ENCODE data around the gene CTBS.
"Not testable (repeated sequence)": the region's sequence is repeated elsewhere in the genome, so short reads cannot be mapped to it uniquely, and the experiment has no call there.

Gene CTBS

GRCh38 chr1:84573967-84574842, at the start of gene CTBS:
Gene CTBS, minus strand, starts transcription at chr1:84574440. Its CDS starts 25 bp downstream, at chr1:84574415.
- DNase-seq: peak; percentile 78 to 82

DNA sequence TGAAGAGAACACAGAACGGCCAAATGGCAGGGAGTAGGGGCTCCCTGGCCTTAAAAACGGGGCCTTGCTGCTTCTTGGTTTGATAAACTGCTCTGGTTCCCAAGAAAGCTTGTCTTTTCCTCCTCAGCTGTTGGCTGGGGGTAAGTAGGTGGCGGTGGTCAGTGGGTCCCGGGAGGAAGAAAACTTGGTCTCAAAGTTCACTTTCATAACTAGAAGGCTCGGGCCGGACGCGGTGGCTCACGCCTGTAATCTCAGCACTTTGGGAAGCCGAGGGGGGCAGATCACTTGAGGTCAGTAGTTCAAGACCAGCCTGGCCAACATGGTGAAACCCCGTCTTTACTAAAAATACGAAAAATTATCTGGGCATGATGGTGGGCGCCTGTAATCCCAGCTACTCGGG, 47.3 kb upstream of the CTBS start:
- no peak for DNase-seq

- DNase-seq: peak; percentile 30 to 36
Observed at GRCh38 chr1:84620720-84621313, 46.6 kb upstream of the CTBS start.

- no peak for DNase-seq
Observed at GRCh38 chr1:84619383-84620102, 45.3 kb upstream of the CTBS start.

- no peak for DNase-seq
Observed at GRCh38 chr1:84617349-84617748, 43.1 kb upstream of the CTBS start.

GRCh38 chr1:84615790-84616189, 41.5 kb upstream of the CTBS start:
- no peak for DNase-seq

DNA sequence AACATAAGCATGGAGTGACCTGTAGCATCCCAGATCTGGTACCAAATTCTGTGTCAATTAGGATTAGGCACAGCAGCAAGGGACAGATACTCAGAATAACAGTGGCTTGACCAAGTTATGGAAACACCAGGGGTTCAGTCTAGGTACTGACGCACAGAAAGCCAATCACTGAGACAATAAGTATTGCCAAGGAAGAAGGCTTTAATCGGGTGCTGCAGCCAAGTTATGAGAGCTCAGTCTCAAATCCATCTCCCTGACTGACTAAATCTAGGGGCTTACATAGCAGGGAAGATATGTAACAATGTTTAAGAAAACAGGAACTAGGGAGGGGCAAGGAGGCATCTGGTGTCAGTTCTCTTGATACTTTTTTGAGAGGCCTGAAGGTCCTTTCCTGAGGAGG, 39.6 kb upstream of the CTBS start:
- DNase-seq: no peak

GRCh38 chr1:84613026-84613425, 38.8 kb upstream of the CTBS start:
- no peak for DNase-seq

GRCh38 chr1:84611796-84612195, 37.6 kb upstream of the CTBS start:
- DNase-seq: no peak

DNA sequence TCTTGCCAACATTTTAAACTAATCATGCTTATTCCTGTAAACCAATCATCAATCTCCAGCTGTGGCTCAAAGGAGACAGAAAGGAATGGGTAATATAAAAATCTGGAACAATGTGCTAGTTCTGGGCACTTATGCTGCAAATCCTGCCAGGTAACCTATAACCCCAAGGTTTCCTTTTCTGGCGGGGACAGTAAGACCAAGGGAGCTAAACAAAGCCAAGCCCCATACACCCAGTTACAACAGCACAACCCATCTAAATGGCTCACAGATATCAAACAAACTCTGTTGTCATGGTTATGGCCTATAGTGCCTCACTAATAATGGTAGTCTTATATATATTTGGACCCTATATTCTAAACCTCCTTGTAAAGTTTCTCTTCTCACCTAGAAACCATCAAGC, 36.9 kb upstream of the CTBS start:
- DNase-seq: no peak

DNA sequence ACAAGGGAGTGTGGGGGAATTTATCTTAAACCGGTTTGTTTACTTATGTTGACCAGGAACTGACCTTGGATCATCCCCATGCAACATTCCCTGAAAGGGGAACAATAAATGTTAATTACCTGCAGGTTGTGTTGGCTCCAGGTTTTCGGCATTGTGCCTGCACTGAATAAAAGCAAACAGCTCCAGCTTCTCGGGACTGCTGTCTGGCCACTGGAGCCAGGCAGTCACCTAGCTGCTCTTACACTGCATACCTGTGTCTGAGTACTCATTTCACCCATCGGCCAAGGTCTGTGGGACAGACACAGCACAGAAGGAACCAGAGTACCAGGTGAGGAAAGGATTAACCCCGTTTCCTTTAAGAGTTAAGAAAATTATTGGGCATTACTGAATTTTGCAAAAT, 32.7 kb upstream of the CTBS start:
- DNase-seq: no peak

DNA sequence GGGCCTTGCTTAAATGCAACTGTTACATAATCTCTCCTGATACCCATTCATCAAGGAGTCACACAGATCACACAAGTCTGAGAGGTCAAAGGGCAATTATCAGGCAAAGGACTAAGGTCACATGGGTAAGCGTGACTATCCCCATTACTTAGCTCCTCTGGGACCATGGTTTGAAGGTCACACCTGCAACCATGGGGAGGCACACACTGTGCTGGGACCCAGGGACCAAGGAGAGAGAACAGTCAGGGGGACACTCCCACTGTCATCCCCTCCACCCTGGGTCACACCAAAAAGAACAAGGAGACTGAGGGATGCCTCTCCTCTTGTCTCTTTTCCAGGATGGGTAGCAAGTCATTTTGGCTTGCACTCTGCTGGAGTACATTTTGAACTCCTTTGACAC, 30.9 kb upstream of the CTBS start:
- DNase-seq: no peak

DNA sequence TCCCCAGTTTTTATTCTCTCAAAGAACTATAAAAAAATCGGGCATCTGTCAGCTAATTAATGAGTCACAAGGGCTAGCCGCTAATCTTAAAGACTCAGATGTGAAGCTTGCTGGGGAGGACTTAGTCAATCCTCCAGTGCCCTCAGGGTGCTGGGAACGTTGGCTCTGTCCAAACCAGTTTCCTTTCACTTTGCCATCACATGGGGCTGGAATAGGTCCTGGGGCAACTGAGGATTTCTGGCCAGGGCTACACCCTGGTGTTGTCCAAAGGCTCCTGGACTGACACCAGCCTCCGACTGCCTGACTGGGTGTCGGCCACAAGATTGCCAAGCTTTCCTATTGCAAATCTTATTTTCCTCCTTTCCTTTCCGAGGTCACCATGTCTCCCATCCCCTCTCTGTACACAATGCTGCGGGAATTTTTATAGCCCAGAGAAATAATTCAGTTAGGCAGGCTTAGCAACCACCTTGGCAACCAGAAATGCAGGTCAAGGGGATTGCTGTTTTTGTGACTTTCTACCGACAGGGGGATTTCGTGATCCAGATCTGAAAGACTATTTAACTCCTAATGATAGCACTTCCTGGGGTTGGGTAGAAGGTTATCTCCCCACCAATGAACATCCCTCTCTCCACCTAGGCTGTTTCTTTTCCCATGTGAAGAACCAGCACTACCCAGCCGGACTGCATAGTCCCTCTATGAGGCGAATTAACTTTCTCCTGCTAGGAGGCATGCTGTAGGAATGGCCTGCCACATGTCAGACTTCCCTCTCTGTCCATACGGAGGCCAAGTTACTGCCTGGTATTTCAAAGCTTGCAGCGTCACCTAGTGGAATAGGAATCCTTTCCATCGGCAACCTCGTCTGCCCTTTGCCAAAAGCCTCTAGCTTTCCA, 29.9 kb upstream of the CTBS start:
- no peak for DNase-seq

- DNase-seq: no peak
Observed at GRCh38 chr1:84603223-84603622, 29.0 kb upstream of the CTBS start.

DNA sequence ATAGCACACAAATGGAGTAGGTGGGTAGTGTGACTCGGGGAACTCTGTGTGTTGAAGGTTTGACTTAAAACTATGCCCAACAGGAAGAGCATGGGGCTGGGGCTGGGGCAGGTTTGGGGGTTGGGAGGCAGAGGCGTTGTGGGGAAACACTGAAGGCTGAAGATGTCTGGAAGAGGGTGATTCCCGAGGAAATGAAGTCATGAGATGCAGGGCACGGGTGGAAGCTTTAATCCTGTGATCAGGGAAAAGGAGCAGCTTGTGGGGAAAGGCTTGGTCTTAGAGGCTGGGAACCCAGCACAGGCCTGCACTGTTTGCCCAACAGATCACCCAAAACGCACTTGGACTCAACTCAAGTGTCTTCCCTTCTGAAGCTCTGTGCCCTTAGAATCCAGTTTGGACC, 26.6 kb upstream of the CTBS start:
- DNase-seq: no peak

GRCh38 chr1:84598846-84599741, 24.9 kb upstream of the CTBS start:
- no peak for DNase-seq

DNA sequence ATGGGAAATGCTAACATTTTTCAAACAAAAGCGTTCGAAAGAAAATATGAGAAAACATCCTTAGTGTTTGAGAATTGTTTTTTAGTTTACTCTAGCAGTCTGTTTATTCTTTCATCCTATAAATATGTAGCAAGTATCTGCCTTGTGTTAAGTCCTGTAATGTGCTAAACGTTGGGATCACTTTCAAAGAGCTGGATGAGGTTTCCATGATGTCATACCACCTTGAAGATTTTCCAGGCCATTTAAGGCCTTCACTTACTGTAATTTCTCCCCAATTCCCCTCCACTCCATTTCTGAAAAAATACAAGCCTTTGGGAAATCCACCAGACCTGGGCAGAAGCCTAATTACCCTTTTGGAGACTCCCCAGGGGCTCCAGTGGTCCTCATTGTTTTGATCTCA, 24.2 kb upstream of the CTBS start:
- DNase-seq: no peak

DNA sequence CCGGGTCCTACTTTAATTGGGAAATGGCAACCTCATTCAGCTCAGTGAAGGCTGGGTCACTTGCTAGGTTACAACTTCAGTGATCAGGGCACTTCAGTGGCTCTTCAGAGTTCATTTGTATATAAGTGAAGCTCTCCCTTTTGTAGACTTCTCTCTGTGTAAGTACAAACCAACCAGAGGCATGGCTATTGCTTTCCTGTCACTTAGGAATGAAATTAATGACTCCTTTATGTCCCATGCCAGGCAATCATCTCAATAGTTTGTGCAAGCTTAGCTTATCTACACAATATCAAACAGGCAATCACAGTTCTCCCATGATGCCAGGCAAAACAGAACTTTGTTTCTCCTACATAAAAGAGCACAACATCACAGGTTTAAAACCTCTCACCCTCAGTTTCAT, 22.8 kb upstream of the CTBS start:
- DNase-seq: no peak

DNA sequence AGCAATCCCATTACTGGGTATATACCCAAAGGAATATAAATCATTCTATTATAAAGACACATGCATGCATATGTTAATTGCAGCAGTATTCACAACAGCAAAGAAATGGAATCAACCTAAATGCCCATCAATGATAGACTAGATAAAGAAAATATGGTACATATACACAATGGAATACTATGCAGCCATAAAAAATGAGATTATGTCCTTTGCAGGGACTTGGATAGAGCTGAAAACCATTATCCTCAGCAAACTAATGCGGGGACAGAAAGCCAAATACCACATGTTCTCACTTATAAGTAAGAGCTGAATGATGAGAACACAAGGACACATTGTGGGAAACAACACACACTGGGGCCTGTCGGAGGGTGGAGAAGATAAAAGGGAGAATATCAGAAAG, 20.7 kb upstream of the CTBS start:
- not testable (repeated sequence) for DNase-seq

DNA sequence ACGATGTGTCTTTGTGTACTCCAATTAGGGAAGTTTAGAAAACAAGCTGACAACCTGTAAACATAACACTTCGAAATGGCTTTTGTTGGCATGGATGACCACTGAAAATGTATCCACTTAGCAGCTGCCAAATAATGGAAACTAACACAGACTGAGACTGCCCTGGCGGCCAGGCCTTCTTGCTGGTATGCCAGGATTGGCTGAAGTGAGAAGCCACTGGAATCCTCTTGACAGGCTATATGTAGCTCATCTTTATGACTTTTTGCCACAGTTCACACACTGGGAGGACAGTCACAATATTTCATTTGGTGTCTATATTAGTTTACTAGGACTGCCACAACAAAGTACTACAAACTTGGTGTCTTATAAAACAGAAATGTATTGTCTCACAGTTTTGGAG, 12.9 kb upstream of the CTBS start:
- DNase-seq: no peak

- no peak for DNase-seq
Observed at GRCh38 chr1:84585803-84586202, 11.6 kb upstream of the CTBS start.

DNA sequence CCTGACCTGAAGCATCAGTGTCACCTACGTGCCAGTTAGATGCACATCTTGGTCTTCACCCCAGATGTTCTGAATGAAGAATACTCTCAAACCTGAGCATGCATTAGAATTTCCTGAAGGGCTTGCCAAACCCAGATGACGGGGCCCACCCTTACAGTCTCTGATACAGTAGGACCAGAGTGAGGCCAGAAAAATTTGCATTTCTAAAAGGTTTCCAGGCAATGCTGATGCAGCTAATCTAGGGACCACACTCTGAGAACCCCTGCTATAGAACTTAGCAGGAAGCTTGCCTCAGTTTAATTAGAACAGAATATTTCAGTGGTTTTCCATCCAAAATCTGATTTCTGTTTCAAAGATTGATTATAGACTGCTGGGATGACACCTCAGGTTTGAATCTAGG, 9.9 kb upstream of the CTBS start:
- DNase-seq: no peak

Measured in NCI-H1930 (cell line).